Activated gamma-delta T cell treated with anti-CD3 and anti-CD28 coated beads, Interleukin-2, amount 50 U/mL, for 16 hours (primary cell): Measurements from ENCODE around the gene MAN1C1.

ENCODE experiments used
- DNase-seq: peaks from one replicate; pipeline ENCODE4 v3.0.0-alpha.2; 2020; ENCODE audit warnings: low read depth

Gene MAN1C1

DNA sequence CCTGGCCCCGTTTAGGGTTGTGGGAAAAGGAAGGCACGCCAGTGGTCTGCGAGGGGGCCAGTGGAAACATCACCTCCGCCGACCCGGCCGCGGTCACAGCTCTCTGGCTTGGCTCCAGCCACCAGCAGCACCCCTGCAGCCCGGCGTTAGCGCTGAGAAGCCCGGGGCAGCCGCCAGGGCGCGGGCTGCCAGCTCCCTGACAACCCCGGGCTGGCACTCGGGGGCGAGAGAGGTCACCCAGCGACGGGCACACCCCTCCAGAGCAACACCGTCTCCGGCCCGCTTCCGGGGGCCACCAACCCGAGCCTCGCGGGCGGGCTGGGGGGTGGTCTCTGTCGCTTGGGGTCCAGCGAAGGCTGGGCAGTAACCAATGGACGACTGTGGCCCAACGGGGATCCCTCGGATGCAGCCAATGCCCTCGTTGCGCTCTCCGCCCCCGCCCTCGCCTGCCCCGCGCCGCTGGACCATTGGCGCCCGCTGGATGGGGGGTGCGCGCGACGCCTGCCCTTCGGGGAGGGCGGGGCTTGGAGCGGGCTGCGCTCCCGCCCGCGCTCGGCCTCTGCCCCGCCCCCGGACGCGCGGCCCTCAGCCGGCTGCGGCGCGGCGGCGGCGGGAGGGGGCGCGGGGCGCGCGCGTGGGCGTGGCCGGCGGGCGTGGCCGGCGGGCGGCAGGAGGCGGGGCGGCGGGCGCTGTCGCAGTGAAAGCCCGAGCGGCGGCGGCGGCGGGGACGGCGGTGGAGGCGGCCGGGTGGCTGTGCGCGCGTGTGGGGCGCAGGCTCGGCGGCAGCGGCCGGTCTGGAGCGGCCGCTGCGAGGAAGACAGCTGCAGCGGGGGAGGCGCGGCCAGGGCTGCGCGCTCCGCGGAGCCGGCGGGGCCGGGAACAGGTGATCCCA, at the start of gene MAN1C1:
TSS of gene MAN1C1 (plus strand) at position 697 of the 892 bp plus-strand sequence. CDS start 1,007 bp downstream, outside the sequence.
- DNase-seq = peak; percentile 53

DNA sequence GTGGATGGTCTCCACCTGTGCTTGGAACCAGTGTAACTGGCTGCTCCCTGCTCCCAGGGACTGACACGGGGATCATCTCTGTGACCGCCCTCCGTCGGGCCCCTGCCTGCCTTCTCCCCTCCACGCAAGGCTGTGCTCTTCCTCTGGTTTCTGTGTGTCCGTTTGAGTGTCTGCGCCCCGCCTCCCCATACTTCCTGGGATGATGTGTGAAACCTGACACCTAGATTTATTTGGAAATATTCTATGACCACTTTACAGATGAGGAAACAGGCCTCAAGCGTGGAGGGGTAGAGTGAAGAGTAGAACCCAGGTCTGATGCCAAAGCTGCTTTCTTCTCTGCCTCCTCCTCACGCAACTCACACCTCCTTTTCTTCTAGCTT, 48.9 kb upstream of the MAN1C1 start:
- DNase-seq = no peak

DNA sequence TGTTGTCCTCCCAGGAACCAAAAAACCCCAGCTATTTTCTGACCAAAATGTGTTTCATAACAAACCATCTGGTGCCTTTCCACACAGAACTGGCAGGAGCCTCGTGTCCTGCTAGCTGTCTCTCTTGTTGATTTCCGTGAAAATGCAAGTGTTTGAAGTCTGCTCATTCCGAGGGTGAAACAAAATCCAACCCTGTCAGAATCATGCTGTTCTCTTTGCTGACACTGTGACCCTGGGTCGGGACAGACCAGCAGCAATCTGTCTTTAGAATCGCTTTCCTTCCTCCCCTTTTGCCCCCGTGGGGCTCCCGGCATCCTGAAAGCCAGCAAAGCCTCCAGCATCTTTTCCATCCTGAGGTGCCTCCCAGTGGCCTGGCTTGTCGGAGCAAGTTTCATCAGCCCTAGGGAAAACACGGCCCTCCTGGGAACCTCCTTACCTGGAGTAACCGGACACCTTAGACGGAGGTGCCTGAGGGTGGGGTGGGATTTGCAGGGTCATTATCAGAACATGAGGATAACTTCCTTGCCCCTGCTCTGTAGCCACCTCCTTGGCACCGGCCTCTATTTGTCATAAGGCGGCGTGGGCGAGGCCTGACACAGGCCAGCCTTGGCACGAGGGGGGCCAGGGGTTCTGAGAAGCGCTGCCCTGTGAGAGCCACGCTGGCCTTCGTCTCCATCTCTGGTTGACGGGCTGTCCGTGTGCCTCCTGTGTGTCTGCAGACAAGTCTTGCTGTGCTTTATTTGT, 48.3 kb upstream of the MAN1C1 start:
- DNase-seq = no peak

DNA sequence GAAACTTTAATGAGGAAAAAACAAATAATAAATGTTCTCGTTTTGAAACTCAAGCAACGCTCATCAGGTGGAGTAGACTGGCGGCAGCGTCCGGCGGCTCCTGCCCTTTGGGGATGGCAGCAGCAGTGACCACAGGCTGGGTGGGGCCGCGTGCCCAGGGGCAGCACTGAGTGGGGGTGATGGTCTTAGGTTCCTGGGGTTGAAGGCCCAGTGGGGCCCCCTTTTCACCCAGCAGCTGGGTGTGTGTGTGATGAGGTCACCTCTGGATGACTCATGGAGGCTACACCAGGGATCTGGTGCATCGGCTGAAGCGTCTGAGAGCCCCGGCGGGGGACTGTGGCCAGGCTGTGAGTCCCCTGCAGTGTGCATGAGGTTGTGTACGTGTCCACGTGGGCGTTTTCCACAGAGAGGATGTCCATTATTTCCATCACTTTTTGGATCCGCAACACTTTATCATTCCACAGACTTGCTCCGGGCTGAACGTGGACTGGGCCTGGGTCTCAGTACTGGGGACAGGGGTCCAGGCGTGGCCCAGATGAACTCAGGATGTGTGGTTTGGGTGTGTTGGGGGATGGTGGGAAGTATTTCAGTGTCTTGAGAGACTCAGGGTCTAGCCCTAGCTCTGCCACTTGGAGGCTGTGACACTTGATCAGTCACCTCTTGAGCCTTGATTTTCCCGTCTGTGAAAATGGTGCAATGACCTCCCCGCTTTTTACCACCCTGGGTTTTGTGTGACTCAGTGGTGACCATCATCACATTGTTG, 47.6 kb upstream of the MAN1C1 start:
- no peak for DNase-seq

DNA sequence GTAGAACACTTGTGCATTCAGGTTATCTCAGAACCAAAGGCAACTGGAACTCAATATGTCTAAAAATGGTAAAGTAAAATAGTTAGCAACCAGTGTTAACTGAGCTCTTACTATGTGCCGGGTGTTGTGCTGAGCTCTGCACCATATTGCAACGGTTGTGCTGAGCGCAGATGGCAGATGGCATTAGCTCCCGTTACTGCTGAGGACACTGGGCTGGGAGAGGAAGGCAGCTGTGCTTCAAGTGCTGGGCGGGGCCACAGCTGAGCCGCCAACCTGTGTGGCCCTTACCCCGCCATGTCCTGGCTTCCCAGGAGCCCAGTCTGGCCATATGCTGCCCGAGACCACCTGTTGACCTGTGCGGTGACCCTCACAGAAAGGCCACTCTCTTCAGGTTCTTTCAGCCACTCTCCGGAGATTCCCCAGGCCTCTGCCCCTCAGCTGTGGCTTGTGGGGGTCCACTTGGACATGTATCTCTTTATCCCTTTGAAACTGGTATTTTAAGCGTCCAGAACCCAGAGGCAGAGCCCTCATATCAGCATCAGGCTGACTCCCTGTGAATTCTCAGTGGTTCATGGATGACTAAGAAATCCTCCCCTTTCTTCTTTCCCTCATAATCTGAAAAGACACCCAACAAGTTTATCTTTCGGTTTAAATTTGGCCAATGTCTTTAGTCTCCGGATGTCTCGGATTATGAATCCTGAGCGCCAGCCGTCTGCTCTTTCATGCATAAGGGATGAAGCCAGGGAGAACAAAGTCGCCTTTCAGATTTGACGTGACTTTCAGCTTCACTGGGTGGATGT, 46.8 kb upstream of the MAN1C1 start:
- no peak for DNase-seq

DNA sequence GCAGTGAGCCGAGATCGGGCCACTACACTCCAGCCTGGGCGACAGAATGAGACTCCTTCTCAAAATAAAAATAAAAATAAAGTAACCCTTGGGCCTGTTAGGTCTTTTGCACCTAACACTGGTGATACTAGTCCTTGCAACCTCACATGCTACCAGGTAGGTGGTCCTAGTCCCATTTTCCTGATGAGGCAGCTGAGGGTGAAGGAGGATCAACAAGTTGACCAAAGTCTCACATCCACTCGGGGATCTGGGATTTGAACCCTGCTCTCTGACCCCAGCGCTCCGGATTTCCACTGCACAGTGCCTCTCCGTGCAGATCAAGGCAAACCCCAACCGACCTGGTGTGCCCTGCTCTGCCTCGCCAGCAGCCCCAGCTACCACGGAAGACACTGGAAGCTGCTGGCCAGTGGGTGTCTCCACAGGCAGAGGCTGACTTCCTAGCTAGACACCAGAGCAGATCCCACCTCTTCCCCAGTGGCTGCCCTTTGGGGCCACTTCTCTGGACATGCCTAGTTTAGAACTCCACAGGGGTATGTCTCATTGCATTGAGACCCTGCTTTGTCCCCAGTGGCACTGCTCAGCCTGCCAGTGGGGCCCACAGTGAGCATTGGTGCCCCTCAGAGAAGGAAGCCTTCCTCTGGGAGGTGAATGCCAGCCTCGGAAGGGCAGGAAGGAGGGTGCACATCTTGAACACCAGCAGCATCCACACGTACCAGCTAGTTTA, 45.6 kb upstream of the MAN1C1 start:
- DNase-seq = no peak

DNA sequence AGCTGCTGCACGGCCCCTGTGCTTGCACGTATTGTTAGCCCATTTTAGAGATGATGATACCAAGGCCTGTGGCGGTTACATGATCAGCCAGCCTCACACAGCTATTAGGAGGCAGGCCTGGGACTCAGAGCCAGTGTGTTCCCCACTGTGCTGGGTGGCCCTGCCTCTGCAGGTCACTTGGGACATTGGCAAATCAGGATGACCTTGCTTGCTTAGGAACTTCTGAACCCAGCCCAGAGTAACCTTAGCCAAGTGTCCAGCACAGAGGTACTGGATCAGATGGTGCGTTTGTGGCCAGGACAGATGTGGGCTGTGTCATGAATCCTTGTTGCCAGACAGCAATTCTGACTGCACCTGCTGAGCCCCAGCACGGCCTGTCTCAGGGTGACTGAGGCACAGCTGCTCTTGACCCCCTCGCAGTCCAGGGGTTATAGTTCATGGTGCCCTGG, 45.0 kb upstream of the MAN1C1 start:
- DNase-seq = no peak

DNA sequence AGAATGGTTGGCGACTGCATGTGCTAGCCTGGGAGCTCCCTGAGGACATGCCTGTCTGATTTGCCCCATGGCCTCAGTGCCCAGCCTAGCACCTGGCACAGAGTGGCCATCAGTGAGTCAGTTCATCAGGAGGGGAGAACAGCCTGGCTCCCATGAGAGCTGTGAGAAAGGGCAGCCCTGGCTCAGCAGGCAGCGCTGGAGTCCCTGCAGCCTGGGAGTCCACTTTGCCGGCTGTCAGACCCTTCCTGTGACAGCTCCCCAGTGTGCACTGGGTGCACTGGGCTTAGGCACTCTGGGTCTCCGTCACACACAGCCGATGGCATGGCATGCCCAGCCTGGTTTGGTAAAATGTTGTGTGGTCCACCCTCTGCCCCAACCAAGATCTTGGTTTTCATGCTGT, 44.5 kb upstream of the MAN1C1 start:
- DNase-seq = no peak

DNA sequence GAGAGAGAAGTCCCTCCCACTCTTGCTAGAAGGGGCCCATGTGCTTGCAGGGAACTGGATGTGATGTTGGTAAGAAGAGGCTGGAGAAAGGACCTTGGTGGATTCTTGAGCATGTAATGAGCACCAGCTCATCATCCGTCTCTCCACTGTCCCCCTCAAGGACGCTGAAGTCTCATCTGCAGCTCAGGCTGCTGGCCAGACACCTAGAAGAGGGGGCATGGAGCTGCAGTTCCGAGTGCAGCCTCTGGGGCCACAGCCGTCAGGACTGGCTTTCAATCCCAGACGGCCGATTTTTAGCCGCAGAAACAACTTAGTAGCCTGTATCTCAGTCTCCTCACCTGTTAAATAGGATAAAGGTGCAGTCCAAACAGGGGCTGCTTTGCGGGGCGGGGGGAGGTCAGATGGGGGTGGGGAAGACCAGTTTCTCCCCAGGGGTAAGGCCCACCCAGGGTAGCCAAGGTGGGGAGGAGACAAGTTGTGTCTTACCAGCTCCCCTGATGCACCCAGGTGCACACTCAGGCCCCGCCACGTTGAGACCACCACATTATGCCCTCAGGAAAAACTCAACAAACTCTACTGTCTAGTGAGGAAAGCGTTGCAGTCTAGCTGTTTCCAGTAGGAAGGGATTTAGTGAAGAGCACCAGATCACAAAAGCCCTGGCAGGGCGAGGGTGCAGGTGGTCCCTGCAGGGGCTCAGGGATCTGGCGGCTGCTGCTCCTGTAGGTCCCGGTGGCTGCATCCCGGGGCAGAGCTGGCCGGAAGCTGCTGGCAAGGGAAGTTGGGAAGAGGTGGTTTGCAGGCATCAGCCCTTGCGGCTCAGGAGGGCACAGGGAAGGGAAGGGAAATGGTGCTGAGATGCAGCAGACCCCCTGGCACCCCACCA, 43.6 kb upstream of the MAN1C1 start:
- DNase-seq = peak; percentile 26

DNA sequence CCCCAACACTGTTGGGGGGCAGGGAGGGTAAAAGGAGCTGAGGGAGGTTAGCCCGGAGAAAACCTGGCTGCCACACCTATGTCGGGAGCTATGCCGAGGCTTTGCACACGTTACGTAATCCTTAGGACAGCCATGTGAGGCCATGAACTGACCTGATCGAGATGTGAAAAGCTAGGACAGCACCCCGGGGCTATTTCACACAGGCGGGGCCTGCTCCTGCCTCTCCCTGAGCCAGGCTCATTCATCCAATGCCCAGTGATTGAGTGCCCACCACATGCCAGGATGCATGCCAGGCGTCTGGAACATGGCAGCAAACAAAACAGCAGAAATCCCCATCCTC, 43.0 kb upstream of the MAN1C1 start:
- no peak for DNase-seq

DNA sequence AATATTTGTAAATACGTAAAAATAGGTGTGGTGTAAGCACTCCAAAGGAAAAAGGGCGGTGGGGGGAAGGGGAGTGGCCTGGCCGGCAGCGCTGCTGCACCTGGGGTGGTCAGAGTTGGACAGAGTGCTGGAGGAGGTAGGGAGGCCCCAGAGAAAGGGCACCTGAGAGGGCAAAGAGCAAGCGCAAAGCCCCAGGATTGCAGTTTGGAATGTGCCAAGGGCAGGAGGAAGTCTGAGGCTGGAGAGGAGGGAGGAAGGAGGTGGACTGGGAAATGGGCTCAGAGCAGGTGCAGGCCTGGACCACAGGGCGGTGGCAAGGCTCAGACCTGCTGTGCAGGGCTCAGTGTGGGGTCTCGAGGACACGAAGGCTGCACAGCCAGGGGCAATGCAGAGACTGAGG, 42.6 kb upstream of the MAN1C1 start:
- DNase-seq = no peak

DNA sequence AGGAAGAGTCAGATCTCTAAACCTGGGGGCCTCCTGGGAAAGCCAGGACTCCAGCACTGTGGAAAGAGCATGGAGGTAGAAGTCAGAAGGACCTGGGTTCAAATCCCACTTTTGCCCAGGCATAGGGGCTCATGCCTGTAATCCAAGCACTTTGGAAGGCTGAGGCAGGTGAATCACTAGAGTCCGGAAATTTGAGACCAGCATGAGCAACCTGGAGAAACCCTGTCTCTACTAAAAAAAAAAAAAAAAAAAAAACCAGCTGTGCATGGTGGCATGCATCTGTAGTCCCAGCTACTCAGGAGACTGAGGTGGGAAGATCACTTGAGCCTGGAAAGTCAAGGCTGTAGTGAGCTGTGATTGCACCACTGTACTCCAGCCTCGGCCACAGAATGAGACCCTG, 41.4 kb upstream of the MAN1C1 start:
- DNase-seq = no peak

DNA sequence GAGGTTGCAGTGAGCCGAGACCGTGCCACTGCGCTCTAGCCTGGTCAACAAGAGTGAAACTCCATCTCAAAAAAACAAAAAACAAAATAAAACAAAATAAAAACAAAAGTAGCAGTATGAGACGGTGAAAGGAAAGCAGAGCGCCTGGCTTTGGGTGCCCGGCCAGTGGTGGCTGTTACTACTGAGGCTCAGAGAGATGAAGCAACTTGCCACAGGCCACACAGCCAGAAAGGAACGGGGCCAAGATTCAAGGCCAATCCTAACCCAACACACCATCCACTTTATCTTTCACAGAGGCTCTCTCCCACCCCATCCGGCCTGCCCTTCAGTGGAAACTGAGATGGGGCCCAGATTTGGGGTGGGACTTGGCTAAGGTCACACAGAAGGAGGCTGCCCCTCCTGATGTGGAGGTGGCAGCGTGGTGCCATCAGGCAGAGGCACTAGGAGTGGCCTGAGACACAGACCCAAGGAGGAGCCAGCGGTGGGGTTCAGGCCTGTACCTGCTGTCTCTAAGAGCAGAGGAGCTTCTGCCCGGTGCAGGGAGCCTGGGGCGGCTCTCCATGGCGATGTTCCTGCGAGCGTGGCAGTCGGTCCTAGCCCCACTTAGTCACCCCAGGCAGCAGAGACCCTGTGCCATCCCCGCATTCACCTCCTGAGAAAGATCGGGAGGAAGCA, 40.0 kb upstream of the MAN1C1 start:
- no peak for DNase-seq

DNA sequence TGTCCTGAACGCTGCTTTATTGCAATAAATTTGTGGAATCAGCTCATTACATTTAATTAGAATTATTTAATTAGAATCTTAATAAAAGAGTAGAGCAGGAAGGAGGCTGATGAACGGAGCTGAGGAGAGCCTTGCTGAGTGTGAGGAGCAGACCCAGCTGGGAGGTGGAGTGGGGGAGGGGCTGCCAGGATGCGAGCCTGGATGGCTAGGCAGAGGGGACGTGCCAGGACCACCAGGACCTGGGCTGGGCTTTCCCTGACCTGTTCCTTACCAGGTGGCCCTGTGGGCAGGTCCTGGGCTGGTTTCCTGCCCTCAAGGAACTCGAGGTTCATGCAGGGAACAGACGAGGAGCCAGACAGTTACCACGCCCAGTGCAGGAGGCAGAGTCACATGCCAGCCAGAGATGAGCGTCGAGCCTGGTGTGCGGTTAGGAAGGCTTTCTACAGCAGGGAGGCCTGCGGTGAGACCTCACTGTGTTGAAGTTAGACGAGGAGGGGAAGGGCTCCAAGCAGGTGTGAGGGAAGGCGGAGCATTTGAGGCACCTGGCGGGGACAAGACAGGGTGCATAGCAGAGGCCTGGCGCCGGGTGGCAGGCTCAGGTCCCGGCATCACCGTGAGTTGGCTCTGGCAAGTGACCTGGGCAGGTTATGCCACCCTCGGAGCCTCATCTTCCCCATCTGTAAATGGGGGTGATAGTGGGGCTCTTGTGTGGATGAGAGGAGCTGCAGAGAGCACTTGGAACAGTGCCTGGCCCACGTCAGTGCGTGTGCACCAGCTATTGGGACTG, 39.3 kb upstream of the MAN1C1 start:
- DNase-seq = no peak

DNA sequence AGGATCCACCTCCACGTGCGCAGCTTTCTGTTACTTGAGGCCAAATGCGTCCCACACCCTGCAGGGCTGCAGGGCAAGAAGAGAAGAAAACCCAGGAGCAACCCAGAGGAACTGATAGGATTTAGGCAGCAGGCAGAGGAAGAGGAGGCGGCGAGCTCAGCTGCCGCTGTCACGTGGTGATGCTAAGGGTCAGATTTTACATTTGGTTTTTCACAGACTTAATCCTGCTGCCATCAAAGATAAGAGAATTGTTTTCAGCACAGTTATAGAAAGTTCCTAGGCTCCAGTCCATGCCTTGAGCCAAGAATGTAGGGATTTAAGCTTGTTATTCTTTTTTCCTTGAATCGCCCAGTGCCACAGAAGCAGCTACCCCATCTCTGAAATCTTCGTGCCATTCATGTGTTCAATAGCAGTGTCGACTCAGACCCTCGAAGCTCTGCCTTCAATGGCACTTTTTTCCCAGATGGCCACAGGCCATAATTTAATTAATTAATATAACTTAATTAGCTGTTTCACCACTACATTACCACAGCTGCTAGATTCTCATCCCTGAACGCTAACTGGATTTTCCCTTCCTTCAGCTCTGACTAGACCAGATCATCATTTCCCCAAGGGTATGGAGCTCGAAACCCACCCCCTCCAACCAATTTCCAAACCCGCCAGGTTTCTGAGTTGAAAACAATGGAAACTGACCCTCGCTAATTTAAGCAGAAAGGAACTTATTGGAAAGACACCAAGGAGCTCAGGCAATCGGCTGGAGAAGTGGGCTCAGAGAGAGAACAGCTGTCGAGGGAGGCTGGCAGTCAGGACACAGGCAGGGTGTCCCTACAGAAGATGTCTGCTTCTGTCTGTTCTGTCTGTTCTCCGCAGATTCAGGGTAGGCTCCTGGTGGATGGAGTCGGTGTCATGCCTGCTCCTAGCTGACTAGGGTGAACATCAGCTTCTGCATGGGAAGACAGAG, 37.0 kb upstream of the MAN1C1 start:
- DNase-seq = no peak

DNA sequence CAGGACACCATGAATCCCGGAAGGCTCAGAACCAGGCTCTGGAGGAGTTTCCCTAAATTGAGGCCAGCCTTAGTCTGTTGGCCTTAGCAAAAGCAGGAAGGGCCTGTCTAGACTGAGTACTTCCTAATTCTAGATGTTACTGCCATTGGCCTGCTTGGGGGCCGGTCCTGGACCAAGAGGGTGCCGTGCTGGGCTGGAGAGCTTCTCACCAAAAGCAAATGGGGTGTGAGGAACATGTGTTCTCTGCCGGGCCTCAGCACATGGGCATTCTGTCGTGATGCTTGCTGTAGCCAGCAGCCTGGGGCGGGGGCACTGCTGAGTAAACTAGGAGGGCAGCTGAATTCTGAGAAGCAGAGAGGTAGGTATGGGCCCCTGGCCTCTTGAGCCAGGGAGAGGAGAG, 35.7 kb upstream of the MAN1C1 start:
- no peak for DNase-seq

DNA sequence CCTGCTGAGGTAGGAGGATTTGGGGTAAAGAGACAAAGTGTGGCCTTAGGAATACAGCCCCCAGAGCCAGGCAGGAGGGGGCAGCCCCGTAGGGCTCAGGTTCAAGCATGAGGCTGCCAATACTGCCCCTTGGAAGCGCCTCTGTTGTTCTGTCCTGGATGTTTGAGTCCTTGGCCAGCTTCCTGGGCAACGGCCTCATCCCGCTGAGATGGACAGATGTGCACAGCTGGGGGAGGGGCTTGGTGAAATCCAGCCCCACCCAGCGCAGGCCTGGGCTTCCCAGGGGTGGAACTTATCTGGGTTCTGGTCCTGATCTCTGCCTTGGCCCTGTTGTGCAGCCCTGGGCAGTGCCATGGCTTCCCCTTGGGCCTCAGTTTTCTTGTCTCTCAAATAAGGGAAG, 34.8 kb upstream of the MAN1C1 start:
- no peak for DNase-seq
